HepG2 (cell line): ENCODE measurements around the gene DUSP15. TPM values are rescaled to one million over a fixed set of nuclear protein-coding genes. Genes with fewer than 3 reads are reported as not detected.

Source experiments
- HIC2 ChIP-seq: sonication (generic); formaldehyde crosslinking; IDR thresholded peaks from 2 replicates; pipeline ENCODE4 v1.9.0; 2022; ENCODE audit warnings: low read depth, missing genetic modification reagents
- HIVEP1 ChIP-seq: sonication (generic); formaldehyde crosslinking; IDR thresholded peaks from 2 replicates; pipeline ENCODE4 v1.4.0; 2020; ENCODE audit warnings: mild to moderate bottlenecking, missing genetic modification reagents
- KLF13 ChIP-seq: sonication (generic); formaldehyde crosslinking; IDR thresholded peaks from 2 replicates; pipeline ENCODE4 v1.4.0; 2020; ENCODE audit warnings: mild to moderate bottlenecking, missing genetic modification reagents
- NR1H2 ChIP-seq: sonication (generic); formaldehyde crosslinking; IDR thresholded peaks from 2 replicates; pipeline ENCODE4 v1.8.1; 2022; ENCODE audit warnings: low read depth, missing genetic modification reagents, borderline replicate concordance
- RORA ChIP-seq: sonication (generic); formaldehyde crosslinking; IDR thresholded peaks from 2 replicates; pipeline ENCODE4 v1.5.0; 2020; ENCODE audit warnings: mild to moderate bottlenecking, missing genetic modification reagents, moderate library complexity
- SNRNP70 ChIP-seq: fragments of 200-400 bp; formaldehyde crosslinking; IDR thresholded peaks from 2 replicates; pipeline ENCODE4 v1.6.1; 2017; ENCODE audit warnings: mild to moderate bottlenecking, low read depth, low read length, moderate library complexity
- SPEN ChIP-seq: sonication (generic); formaldehyde crosslinking; IDR thresholded peaks from 2 replicates; pipeline ENCODE4 v1.5.1; 2020; ENCODE audit warnings: low read depth, mild to moderate bottlenecking, missing genetic modification reagents
- THYN1 ChIP-seq: sonication (generic); formaldehyde crosslinking; IDR thresholded peaks from 2 replicates; pipeline ENCODE4 v1.8.1; 2023; ENCODE audit warnings: low read depth, mild to moderate bottlenecking, moderate library complexity, missing genetic modification reagents, borderline replicate concordance
- TOE1 ChIP-seq: sonication (generic); formaldehyde crosslinking; IDR thresholded peaks from 2 replicates; pipeline ENCODE4 v1.4.0; 2020; ENCODE audit warnings: mild to moderate bottlenecking, missing genetic modification reagents
- ZBTB37 ChIP-seq: sonication (generic); formaldehyde crosslinking; IDR thresholded peaks from 2 replicates; pipeline ENCODE4 v1.4.0; 2020; ENCODE audit warnings: mild to moderate bottlenecking, missing genetic modification reagents
- ZIK1 ChIP-seq: sonication (generic); formaldehyde crosslinking; IDR thresholded peaks from 2 replicates; pipeline ENCODE4 v1.5.0; 2020; ENCODE audit warnings: mild to moderate bottlenecking, low read depth, missing genetic modification reagents, borderline replicate concordance
- ZNF232 ChIP-seq: sonication (generic); formaldehyde crosslinking; IDR thresholded peaks from 2 replicates; pipeline ENCODE4 v1.4.0; 2020; ENCODE audit warnings: missing genetic modification reagents, borderline replicate concordance
- ZNF318 ChIP-seq: sonication (generic); formaldehyde crosslinking; IDR thresholded peaks from 2 replicates; pipeline ENCODE4 v1.4.0; 2020; ENCODE audit warnings: mild to moderate bottlenecking, missing genetic modification reagents
- ZNF468 ChIP-seq: sonication (generic); formaldehyde crosslinking; IDR thresholded peaks from 2 replicates; pipeline ENCODE4 v1.8.0; 2022; ENCODE audit warnings: mild to moderate bottlenecking, moderate library complexity, missing genetic modification reagents
- ZNF564 ChIP-seq: sonication (generic); formaldehyde crosslinking; IDR thresholded peaks from 2 replicates; pipeline ENCODE4 v1.8.1; 2023; ENCODE audit warnings: mild to moderate bottlenecking, missing genetic modification reagents
- ZNF784 ChIP-seq: sonication (generic); formaldehyde crosslinking; IDR thresholded peaks from 2 replicates; pipeline ENCODE4 v1.5.1; 2020; ENCODE audit warnings: missing genetic modification reagents, mild to moderate bottlenecking, borderline replicate concordance
- ZNF792 ChIP-seq: IDR thresholded peaks from 2 replicates; pipeline ENCODE4 v1.6.1; 2016
- polyA plus RNA-seq, 8 experiments: library from polyadenylated mRNA; depleted of rRNA in 3 of 8; stranded (reverse) in 7 of 8; unstranded in 1 of 8; fragments of >200 nt; fragmentation: Illumina TruSeq in 4 of 8; extraction: Trizol in 4 of 8; gene quantifications; 2 replicates each; pipeline versions ENCODE4 v1.2.1 to v1.2.3, GENCODE V29; 2011 to 2016; ENCODE audit warnings: low read depth in 4 of 8, missing spikeins in 1 of 8, mixed read lengths in 1 of 8; ENCODE audit not compliant: insufficient read depth in 1 of 8
- total RNA-seq, 5 experiments: library from RNA; depleted of rRNA; stranded (reverse); fragments of >200 nt; fragmentation: Illumina TruSeq; extraction: Trizol; gene quantifications; 2 replicates each; pipeline ENCODE4 v1.2.3, GENCODE V29; 2016; ENCODE audit warnings: low read depth in 1 of 5

Gene DUSP15
- total and polyA plus RNA-seq, 2 of the 13 experiments (the other 11 are each of a cell fraction or from before 2014, with no cell fraction given) = 0.17 to 0.93 TPM

GRCh38 chr20:31835977-31836852 is 34.1 kb downstream of the DUSP15 start (continued):
- no peak for TF ChIP-seq ZNF318 (CRISPR knock-in tag)
- no peak for TF ChIP-seq TOE1 (CRISPR knock-in tag)
- no peak for TF ChIP-seq ZNF232 (CRISPR knock-in tag)
- TF ChIP-seq ZNF468 (CRISPR knock-in tag) = no peak
- no peak for TF ChIP-seq SNRNP70
- no peak for TF ChIP-seq ZBTB37
- no peak for TF ChIP-seq RORA (CRISPR knock-in tag)
- TF ChIP-seq ZIK1 = no peak
- no peak for TF ChIP-seq NR1H2
- no peak for TF ChIP-seq HIVEP1
- no peak for TF ChIP-seq THYN1 (CRISPR knock-in tag)
- no peak for TF ChIP-seq ZNF564 (CRISPR knock-in tag)
- no peak for TF ChIP-seq HIC2 (CRISPR knock-in tag)
- TF ChIP-seq ZNF784 = no peak
- no peak for TF ChIP-seq KLF13 (CRISPR knock-in tag)
- TF ChIP-seq SPEN (CRISPR knock-in tag) = no peak
- TF ChIP-seq ZNF792 (CRISPR knock-in tag) = 0 out of 2 replicates have a peak, but pooled peaks have one; percentile 7
